C4-2B (cell line): ENCODE results near the gene COBL.

Experiments used
- CTCF ChIP-seq: fragments of 450-650 bp; conservative IDR thresholded peaks from 2 replicates; pipeline ENCODE4 v1.5.1; 2017; ENCODE audit warnings: mild to moderate bottlenecking
- ZFX ChIP-seq: fragments of 450-650 bp; IDR thresholded peaks from 2 replicates; pipeline ENCODE4 v1.6.1; 2017

DNA sequence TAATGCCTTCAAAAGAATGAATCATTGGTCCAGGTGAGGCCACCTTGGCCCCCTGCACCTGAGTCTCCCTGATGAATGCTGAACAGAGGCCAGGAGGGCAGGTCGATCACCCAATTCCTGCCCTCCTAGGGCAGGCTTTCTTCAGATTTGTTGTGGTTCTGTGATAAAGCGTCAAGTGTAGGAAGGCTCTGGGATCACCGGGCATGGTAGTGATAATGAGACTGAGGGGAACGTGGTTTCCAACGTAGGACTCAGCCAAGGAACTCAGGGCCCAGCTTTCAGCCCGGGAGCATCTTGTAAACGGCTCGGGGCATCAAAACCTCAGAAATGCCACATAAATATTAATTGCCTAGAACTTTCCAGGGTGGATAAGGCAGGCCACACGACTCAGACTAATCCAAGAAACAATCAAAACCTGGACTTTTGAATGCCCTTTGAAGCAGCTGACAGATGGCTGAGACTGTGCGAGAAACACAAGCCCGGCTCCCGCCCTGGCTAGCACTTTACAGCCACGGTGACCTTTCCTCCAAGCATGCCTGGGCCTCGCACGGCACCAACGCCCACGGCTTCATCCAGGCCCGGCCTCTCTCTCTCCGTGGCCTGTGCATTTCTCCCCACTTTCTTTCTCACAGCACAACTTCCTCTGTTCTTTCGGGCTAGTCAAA, 294.6 kb downstream of the COBL start:
- no peak for TF ChIP-seq CTCF
- no peak for TF ChIP-seq ZFX
